H1 (cell line): ENCODE data around the gene THAP4. TPM values are rescaled to one million over a fixed set of nuclear protein-coding genes. Genes with fewer than 3 reads are reported as not detected.

Source experiments
- CTCF ChIA-PET: fragments of 300-600 bp; sonication (Branson Sonifier 250); formaldehyde crosslinking; loops from one replicate; lab custom pipeline; 2021; ENCODE audit not compliant: partially characterized antibody; lab: Charles Lee
- POLR2A ChIA-PET: fragments of 300-600 bp; sonication (Branson Sonifier 250); formaldehyde crosslinking; loops from one replicate; lab custom pipeline; 2021; ENCODE audit warnings: inconsistent platforms; ENCODE audit not compliant: partially characterized antibody; lab: Charles Lee
- DNase-seq, 2 experiments: peaks; one replicate each; pipeline versions ENCODE4 v3.0.0 to v3.0.0-alpha.2; 2010 to 2022; ENCODE audit warnings: low spot score in 2 of 2, low read depth in 1 of 2, mixed read lengths in 1 of 2
- FAIRE-seq: peaks from 2 replicates; lab custom pipeline; 2011; peaks lifted over from hg19 to GRCh38; lab: Jason Lieb, UNC
- H2AFZ ChIP-seq: 2 replicates; pipeline ENCODE4 v1.8.1; 2012; ENCODE audit warnings: low read length, inconsistent platforms
- H2AK5ac ChIP-seq: 2 replicates; pipeline ENCODE4 v1.6.1; 2013; ENCODE audit warnings: low read depth, low read length
- H2BK120ac ChIP-seq: replicated peaks from 2 replicates; pipeline ENCODE3; 2013; ENCODE audit warnings: low read depth, low read length, inconsistent platforms
- H2BK12ac ChIP-seq: 2 replicates; pipeline ENCODE4 v1.6.1; 2013; ENCODE audit warnings: low read depth, low read length
- H2BK15ac ChIP-seq: 2 replicates; pipeline ENCODE4 v1.6.1; 2013; ENCODE audit warnings: low read length
- H2BK20ac ChIP-seq: 2 replicates; pipeline ENCODE4 v1.6.1; 2013; ENCODE audit warnings: low read length
- H2BK5ac ChIP-seq: 2 replicates; pipeline ENCODE4 v1.6.1; 2013; ENCODE audit warnings: low read depth, low read length
- H3K14ac ChIP-seq: 2 replicates; pipeline ENCODE4 v1.6.1; 2013; ENCODE audit warnings: inconsistent platforms; ENCODE audit not compliant: insufficient read length
- H3K18ac ChIP-seq: 2 replicates; pipeline ENCODE4 v1.6.1; 2013; ENCODE audit warnings: low read length; ENCODE audit errors: extremely low read depth
- H3K23ac ChIP-seq: 2 replicates; pipeline ENCODE4 v1.6.1; 2013; ENCODE audit warnings: inconsistent platforms; ENCODE audit not compliant: insufficient read length
- H3K23me2 ChIP-seq: 2 replicates; pipeline ENCODE4 v1.6.1; 2013; ENCODE audit warnings: low read depth, low read length
- H3K27ac ChIP-seq: 2 replicates; pipeline ENCODE4 v1.6.1; 2011; ENCODE audit warnings: low read depth, low read length, inconsistent platforms
- H3K27me3 ChIP-seq, 4 experiments: replicated peaks in 1 of 4; 1 replicate in 1 of 4; 2 replicates in 3 of 4; pipeline versions ENCODE4 v1.6.1 to v1.8.1; 2011 to 2013; ENCODE audit warnings: low read length in 3 of 4, mild to moderate bottlenecking in 3 of 4, inconsistent platforms in 2 of 4, mixed read lengths in 2 of 4, moderate library complexity in 1 of 4; ENCODE audit not compliant: control insufficient read depth in 3 of 4, insufficient read depth in 3 of 4; ENCODE audit errors: extremely low read depth in 1 of 4
- H3K36me3 ChIP-seq, 4 experiments: 2 replicates each; pipeline versions ENCODE4 v1.6.1 to v1.8.1; 2011 to 2013; ENCODE audit warnings: mild to moderate bottlenecking in 4 of 4, low read length in 3 of 4, moderate library complexity in 2 of 4, control low read depth in 1 of 4, inconsistent platforms in 1 of 4; ENCODE audit not compliant: insufficient read depth in 4 of 4, control insufficient read depth in 2 of 4
- H3K4ac ChIP-seq: replicated peaks from 2 replicates; pipeline ENCODE3; 2013; ENCODE audit warnings: low read length, low read depth, mixed read lengths, inconsistent platforms; ENCODE audit not compliant: insufficient read length
- H3K4me1 ChIP-seq, 4 experiments: replicated peaks in 1 of 4; 1 replicate in 1 of 4; 2 replicates in 3 of 4; pipeline versions ENCODE4 v1.6.1 to v1.8.1; 2011 to 2013; ENCODE audit warnings: low read length in 3 of 4, inconsistent platforms in 2 of 4, mixed read lengths in 1 of 4; ENCODE audit not compliant: insufficient read depth in 4 of 4, control insufficient read depth in 3 of 4
- H3K4me2 ChIP-seq, 2 experiments: 2 replicates each; pipeline versions ENCODE4 v1.6.1 to v1.8.1; 2011 to 2013; ENCODE audit warnings: low read depth in 2 of 2, low read length in 2 of 2, control low read depth in 1 of 2, inconsistent platforms in 1 of 2, mild to moderate bottlenecking in 1 of 2; ENCODE audit not compliant: insufficient read depth in 1 of 2
- H3K4me3 ChIP-seq, 4 experiments: fragments of 200-600, 300-600 bp in 1 of 4; sonication (generic), shearing (Covaris generic), sonication (Bioruptor Twin) in 1 of 4; 2 replicates each; pipeline versions ENCODE4 v1.5.1 to v1.8.1; 2011 to 2016; ENCODE audit warnings: low read length in 4 of 4, low read depth in 3 of 4, control low read depth in 2 of 4, inconsistent platforms in 2 of 4, mild to moderate bottlenecking in 2 of 4, mixed read lengths in 1 of 4, moderate library complexity in 1 of 4; ENCODE audit not compliant: insufficient read depth in 2 of 4; ENCODE audit errors: extremely low read depth in 1 of 4
- H3K56ac ChIP-seq: replicated peaks from 2 replicates; pipeline ENCODE3; 2013; ENCODE audit warnings: low read depth, mild to moderate bottlenecking, mixed read lengths, low read length, inconsistent platforms; ENCODE audit not compliant: insufficient read length
- H3K79me1 ChIP-seq: 2 replicates; pipeline ENCODE4 v1.6.1; 2013; ENCODE audit warnings: low read depth, low read length, control low read depth
- H3K79me2 ChIP-seq, 2 experiments: 2 replicates each; pipeline versions ENCODE4 v1.6.1 to v1.8.1; 2012 to 2013; ENCODE audit warnings: low read length in 2 of 2, mild to moderate bottlenecking in 2 of 2, inconsistent platforms in 1 of 2; ENCODE audit not compliant: insufficient read depth in 2 of 2, control insufficient read depth in 1 of 2
- H3K9ac ChIP-seq, 4 experiments: replicated peaks in 1 of 4; 1 replicate in 1 of 4; 2 replicates in 3 of 4; pipeline versions ENCODE4 v1.6.1 to v1.8.1; 2011 to 2013; ENCODE audit warnings: low read depth in 3 of 4, low read length in 3 of 4, control low read depth in 2 of 4, mild to moderate bottlenecking in 2 of 4, moderate library complexity in 2 of 4, inconsistent platforms in 1 of 4; ENCODE audit errors: extremely low read depth in 1 of 4
- H3K9me3 ChIP-seq, 2 experiments: 2 replicates each; pipeline versions ENCODE4 v1.6.1 to v1.8.1; 2012 to 2013; ENCODE audit warnings: mild to moderate bottlenecking in 2 of 2, moderate library complexity in 2 of 2, control low read depth in 1 of 2, inconsistent platforms in 1 of 2, low read depth in 1 of 2, low read length in 1 of 2, mixed read lengths in 1 of 2; ENCODE audit not compliant: insufficient read depth in 2 of 2
- H4K20me1 ChIP-seq, 2 experiments: replicated peaks in 1 of 2; 2 replicates each; pipeline versions ENCODE3 to v1.8.1; 2011 to 2013; ENCODE audit warnings: inconsistent platforms in 2 of 2, low read length in 2 of 2, mild to moderate bottlenecking in 1 of 2; ENCODE audit not compliant: insufficient read depth in 2 of 2, control insufficient read depth in 1 of 2
- H4K5ac ChIP-seq: 2 replicates; pipeline ENCODE4 v1.6.1; 2013; ENCODE audit warnings: low read length, low read depth, mixed read lengths, inconsistent platforms; ENCODE audit not compliant: insufficient read length
- H4K8ac ChIP-seq: 2 replicates; pipeline ENCODE4 v1.8.0; 2013; ENCODE audit warnings: mild to moderate bottlenecking, moderate library complexity, low read length, inconsistent platforms; ENCODE audit not compliant: insufficient read depth; ENCODE audit errors: extremely low read depth
- H4K91ac ChIP-seq: replicated peaks from 2 replicates; pipeline ENCODE3; 2013; ENCODE audit warnings: low read length, mixed read lengths, inconsistent platforms; ENCODE audit not compliant: insufficient read length
- ASH2L ChIP-seq: fragments of 200-600, 300-600 bp; sonication (generic); IDR thresholded peaks from one replicate; pipeline ENCODE4 v1.7.1; 2017; ENCODE audit warnings: low read length
- EZH2 ChIP-seq: fragments of 200-600 bp; sonication (generic); IDR thresholded peaks from 2 replicates; pipeline ENCODE4 v1.7.1; 2012; ENCODE audit warnings: low read depth, mild to moderate bottlenecking, moderate library complexity, low read length, inconsistent platforms; ENCODE audit not compliant: severe bottlenecking
- SP1 ChIP-seq: IDR thresholded peaks from 2 replicates; pipeline ENCODE4 v1.6.1; 2011; ENCODE audit warnings: low read depth, low read length
- TEAD4 ChIP-seq: IDR thresholded peaks from 2 replicates; pipeline ENCODE4 v1.6.1; 2012; ENCODE audit warnings: low read depth, low read length, inconsistent platforms, mixed read lengths
- WGBS, 2 experiments: shearing (Covaris generic) in 1 of 2; methylation state at CpG; one replicate each; pipeline versions ENCODE4 v1.1.6 to v1.1.7; 2013 to 2015; ENCODE audit warnings: low lambda C conversion rate in 2 of 2, mixed read lengths in 2 of 2, inconsistent platforms in 1 of 2, low coverage in 1 of 2, missing lambda C conversion rate in 1 of 2; ENCODE audit not compliant: insufficient replicate concordance in 2 of 2, insufficient coverage in 1 of 2, insufficient read length in 1 of 2; ENCODE audit errors: extremely low coverage in 1 of 2, missing lambda C conversion rate in 1 of 2; 5-methylcytosine and 5-hydroxymethylcytosine counted together
- polyA plus RNA-seq, 7 experiments: library from polyadenylated mRNA; depleted of rRNA in 3 of 7; stranded (reverse) in 5 of 7; unstranded in 2 of 7; fragments of >200 nt in 5 of 7; fragments of 200-250 nt in 2 of 7; gene quantifications; 1 replicate in 5 of 7; 2 replicates in 1 of 7; 4 replicates in 1 of 7; pipeline versions ENCODE4 v1.2.1 to v1.2.3, GENCODE V29; 2011 to 2013; ENCODE audit warnings: missing spikeins in 2 of 7, mixed read lengths in 2 of 7
- total RNA-seq: library from RNA; stranded (reverse); fragmentation: NEBNext Ultra II Directional; extraction: Animal tissue kit (Norgen Biotek cat#: 25700); gene quantifications from 2 replicates; pipeline ENCODE4 v1.2.1, GENCODE V29; 2021

Gene THAP4
- total and polyA plus RNA-seq, 2 of the 8 experiments (the other 6 are each of a cell fraction or from before 2014, with no cell fraction given): 78.9 to 83.6 TPM

DNA sequence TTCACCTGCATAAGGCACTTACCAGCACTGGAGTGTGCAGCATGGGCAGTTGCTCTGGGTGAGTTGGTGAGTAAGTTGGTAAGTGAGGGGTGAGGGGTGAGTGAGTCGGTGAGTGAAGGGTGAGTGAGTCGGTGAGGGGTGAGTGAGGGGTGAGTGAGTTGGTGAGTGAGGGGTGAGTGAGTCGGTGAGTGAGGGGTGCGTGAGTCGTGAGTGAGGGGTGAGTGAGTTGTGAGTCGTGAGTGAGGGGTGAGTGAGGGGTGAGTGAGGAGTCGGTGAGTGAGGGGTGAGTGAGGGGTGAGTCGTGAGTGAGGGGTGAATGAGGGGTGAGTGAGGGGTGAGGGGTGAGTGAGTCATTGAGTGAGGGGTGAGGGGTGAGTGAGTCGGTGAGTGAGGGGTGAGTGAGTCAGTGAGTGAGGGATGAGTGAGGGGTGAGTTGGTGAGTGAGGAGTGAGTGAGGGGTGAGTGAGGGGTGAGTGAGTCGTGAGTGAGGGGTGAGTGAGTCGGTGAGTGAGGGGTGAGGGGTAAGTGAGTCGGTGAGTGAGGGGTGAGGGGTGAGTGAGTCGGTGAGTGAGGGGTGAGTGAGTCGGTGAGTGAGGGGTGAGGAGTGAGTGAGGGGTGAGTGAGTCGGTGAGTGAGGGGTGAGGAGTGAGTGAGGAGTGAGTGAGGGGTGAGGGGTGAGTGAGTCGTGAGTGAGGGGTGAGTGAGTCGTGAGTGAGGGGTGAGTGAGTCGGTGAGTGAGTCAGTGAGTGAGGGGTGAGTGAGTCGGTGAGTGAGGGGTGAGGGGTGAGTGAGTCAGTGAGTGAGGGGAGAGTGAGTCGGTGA, 17.1 kb downstream of the THAP4 start:
- Histone ChIP-seq H4K8ac (no peak overlapping the region), H3K79me1 (peaks cover 14% of the 10 kb centered on the region), H3K18ac (no peak overlapping the region), H3K4me2 (no peak overlapping the region), H3K9ac (no peak overlapping the region), H2BK15ac (no peak overlapping the region), H3K23me2 (peaks cover 4% of the 10 kb centered on the region; the same call in 1 of the 2 replicates), H3K4me1 (peaks cover 0 to 6% (median 2%) of the 10 kb centered on the region in 4 experiments; a peak in 5 of 7 replicates), H3K14ac (no peak overlapping the region), H3K27me3 (no peaks in the 10 kb centered on the region), H3K4me3 (no peak overlapping the region), H4K91ac (no peak overlapping the region), H2BK120ac (no peak overlapping the region), H2AK5ac (no peak overlapping the region; the same call in 1 of the 2 replicates), H2AFZ (no peak overlapping the region), H2BK12ac (no peak overlapping the region), H2BK20ac (no peak overlapping the region), H4K5ac (no peak overlapping the region), H3K23ac (no peak overlapping the region), H3K4ac (no peak overlapping the region)
- CTCF ChIA-PET: no interaction called here
- 93 to 99% methylated on average over 9 to 11 of the region's 20 CpGs for WGBS, 2 experiments
- FAIRE-seq: no peak
- TF ChIP-seq ASH2L: peak; percentile 100
- no peak for TF ChIP-seq EZH2
- TF ChIP-seq TEAD4: no peak
- TF ChIP-seq SP1: no peak
- TF ChIP-seq, all 59 proteins: peak for 1
- H3K9me3 ChIP-seq: no peaks in the 10 kb centered on the region
- no peak for DNase-seq
- H3K36me3 ChIP-seq: no peaks in the 10 kb centered on the region
- no peak overlapping the region for H3K56ac ChIP-seq
- H2BK5ac ChIP-seq: no peak overlapping the region; the same call in 1 of the 2 replicates
- peaks cover 2 to 30% of the 10 kb centered on the region in 2 experiments; a peak in 3 of 4 replicates for H3K79me2 ChIP-seq
- POLR2A ChIA-PET: interaction anchor here (1.0 kb wide), 1 partner anchor 18 kb away, joined by 3 read pairs; the partner anchor contains the start of gene ATG4B
- H3K27ac ChIP-seq: no peak overlapping the region
- peaks cover 2 to 6% of the 10 kb centered on the region in 2 experiments for H4K20me1 ChIP-seq
